ENCODE results near the gene TICAM2. TPM values are rescaled to one million over a fixed set of nuclear protein-coding genes. Genes with fewer than 3 reads are reported as not detected.

TICAM2 gene
- total RNA-seq, 4 donors from 2014 or later, result 0.25 to 0.48 TPM; not detected in 2

DNA sequence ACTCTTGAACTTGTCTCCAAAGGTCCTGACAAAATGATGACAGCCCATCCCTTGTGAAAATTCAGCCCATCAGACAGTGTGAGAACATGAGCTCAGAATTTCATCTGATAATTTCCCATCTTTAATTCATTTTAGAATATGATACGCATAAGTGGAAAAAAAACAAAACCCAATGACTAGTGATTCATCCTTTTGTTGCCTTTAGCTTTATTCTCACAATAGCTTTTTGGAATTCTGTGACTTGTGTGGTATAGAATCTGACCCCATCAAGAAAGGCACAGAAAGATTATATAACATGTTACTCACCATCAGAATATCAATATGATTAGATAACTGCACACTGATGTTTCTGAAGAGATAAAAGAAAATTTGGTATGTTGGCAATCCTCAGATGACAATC lies 39.7 kb upstream of the TICAM2 start:
- WGBS, result 63% methylated on average over 1 of the region's 1 CpG
- H3K4me1 ChIP-seq, result no peaks in the 10 kb centered on the region
- no peaks in the 10 kb centered on the region for H3K9me3 ChIP-seq
- H3K27ac ChIP-seq, result no peak overlapping the region
- H3K36me3 ChIP-seq, result no peaks in the 10 kb centered on the region
- no peak overlapping the region for H3K4me3 ChIP-seq
- DNase-seq (ENCODE audit: low spot score in 2 of 2), result no peak
- no peaks in the 10 kb centered on the region for H3K27me3 ChIP-seq
- TF ChIP-seq, protein P1, sequence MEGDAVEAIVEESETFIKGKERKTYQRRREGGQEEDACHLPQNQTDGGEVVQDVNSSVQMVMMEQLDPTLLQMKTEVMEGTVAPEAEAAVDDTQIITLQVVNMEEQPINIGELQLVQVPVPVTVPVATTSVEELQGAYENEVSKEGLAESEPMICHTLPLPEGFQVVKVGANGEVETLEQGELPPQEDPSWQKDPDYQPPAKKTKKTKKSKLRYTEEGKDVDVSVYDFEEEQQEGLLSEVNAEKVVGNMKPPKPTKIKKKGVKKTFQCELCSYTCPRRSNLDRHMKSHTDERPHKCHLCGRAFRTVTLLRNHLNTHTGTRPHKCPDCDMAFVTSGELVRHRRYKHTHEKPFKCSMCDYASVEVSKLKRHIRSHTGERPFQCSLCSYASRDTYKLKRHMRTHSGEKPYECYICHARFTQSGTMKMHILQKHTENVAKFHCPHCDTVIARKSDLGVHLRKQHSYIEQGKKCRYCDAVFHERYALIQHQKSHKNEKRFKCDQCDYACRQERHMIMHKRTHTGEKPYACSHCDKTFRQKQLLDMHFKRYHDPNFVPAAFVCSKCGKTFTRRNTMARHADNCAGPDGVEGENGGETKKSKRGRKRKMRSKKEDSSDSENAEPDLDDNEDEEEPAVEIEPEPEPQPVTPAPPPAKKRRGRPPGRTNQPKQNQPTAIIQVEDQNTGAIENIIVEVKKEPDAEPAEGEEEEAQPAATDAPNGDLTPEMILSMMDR (IDR thresholded peaks at IDR 0.05), result no peak
- no peak for TF ChIP-seq EP300 (IDR thresholded peaks at IDR 0.05)
- no peak for TF ChIP-seq POLR2A (IDR thresholded peaks at IDR 0.05)
- no peak for TF ChIP-seq POLR2AphosphoS5 (IDR thresholded peaks at IDR 0.05)

DNA sequence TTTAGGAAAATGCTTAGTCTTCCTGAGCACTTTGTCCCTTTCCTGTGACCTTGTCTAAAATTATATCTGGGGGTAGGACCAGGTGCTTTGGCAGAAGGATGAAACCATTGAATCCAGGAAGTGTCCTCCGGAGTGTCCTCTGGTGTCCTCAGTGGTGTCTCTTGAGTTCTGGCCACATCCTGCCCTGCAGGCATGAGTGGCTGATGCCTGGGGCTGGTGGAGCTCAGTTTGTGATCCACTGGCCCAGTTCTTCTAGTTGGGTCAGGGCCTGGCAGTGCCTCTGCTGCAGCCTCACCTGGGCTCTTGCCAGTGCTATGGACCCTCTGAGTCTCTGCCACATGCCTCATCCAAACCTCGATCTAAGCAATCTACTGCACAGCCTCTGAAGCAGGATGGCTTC lies 38.0 kb upstream of the TICAM2 start:
- no peak for DNase-seq (ENCODE audit: low spot score in 2 of 2)
- Histone ChIP-seq H3K36me3 (no peaks in the 10 kb centered on the region), H3K27ac (no peak overlapping the region), H3K4me3 (no peak overlapping the region), H3K27me3 (no peaks in the 10 kb centered on the region), H3K4me1 (no peaks in the 10 kb centered on the region), H3K9me3 (no peaks in the 10 kb centered on the region)
- TF ChIP-seq POLR2AphosphoS5 (IDR thresholded peaks at IDR 0.05), result no peak
- no peak for TF ChIP-seq POLR2A (IDR thresholded peaks at IDR 0.05)
- no peak for TF ChIP-seq EP300 (IDR thresholded peaks at IDR 0.05)
- TF ChIP-seq, protein P1 (IDR thresholded peaks at IDR 0.05), result no peak
- 84% methylated on average over 2 of the region's 2 CpGs for WGBS

DNA sequence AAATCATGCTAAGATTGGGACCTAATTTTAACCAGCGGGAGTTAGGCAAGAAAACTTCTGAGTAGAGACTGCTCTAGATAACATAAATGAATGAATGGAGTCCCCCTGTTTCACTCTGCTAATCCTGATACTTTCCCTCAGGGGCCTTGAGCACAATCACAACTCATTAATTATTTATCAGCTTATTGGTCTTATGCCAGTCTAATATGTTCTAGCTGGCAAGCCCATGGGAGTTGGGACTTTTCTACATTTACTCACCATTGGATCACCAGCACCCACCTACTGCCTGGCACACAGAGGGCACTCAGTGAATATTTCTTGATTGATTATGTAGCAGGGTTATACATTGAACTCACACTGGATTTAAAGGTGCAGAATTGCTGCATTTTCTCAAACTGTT lies 37.1 kb upstream of the TICAM2 start:
- Histone ChIP-seq H3K36me3 (no peaks in the 10 kb centered on the region), H3K9me3 (no peaks in the 10 kb centered on the region), H3K4me1 (peaks cover 2% of the 10 kb centered on the region), H3K27me3 (no peaks in the 10 kb centered on the region), H3K4me3 (no peak overlapping the region), H3K27ac (no peak overlapping the region)
- no peak for TF ChIP-seq POLR2A (IDR thresholded peaks at IDR 0.05)
- TF ChIP-seq POLR2AphosphoS5 (IDR thresholded peaks at IDR 0.05), result no peak
- TF ChIP-seq EP300 (IDR thresholded peaks at IDR 0.05), result no peak
- TF ChIP-seq, protein P1 (IDR thresholded peaks at IDR 0.05), result no peak
- DNase-seq (ENCODE audit: low spot score in 2 of 2), result no peak
- WGBS, result 73% methylated on average over 1 of the region's 1 CpG

DNA sequence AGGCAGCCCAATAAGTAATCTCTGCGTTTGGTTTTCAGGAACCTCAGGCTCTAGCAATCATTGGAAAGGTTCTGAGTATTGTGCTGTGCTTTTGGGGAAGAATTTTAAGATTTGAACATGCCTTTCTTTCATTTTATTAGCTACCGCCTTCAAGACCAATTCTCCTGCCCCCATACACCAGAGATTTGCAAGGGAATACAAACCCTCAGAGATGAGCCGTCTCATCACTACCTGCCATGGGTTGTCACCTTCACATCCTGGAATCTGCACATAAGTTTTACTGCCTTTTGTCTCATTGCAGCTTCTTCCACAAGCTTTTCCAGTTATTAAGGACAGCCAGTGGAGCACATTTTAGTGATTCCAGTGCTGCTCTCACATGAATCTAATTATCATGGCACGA lies 35.2 kb upstream of the TICAM2 start:
- Histone ChIP-seq H3K9me3 (no peaks in the 10 kb centered on the region), H3K4me3 (no peak overlapping the region), H3K4me1 (peaks cover 6% of the 10 kb centered on the region), H3K36me3 (no peaks in the 10 kb centered on the region), H3K27ac (no peak overlapping the region), H3K27me3 (no peaks in the 10 kb centered on the region)
- WGBS, result 66% methylated on average over 4 of the region's 4 CpGs
- TF ChIP-seq, protein P1 (IDR thresholded peaks at IDR 0.05), result no peak
- no peak for DNase-seq (ENCODE audit: low spot score in 2 of 2)

DNA sequence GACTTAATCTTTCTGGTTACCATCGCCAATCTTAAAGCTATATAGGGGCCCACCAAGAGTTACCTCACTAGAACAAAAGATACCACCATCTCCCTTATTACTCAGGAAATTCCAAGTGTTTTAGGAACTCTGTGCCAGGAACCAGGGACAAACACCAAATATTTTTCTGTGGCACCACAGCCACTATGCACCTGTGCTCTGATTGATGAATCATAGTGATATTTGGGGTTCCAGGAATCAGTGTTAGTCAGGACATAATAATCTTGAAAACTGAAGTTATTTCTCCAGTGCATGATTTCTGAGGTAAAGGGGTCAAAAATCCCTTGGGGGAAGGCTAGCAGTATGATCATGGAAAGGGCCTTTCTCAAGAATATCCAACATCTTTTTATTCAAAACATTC lies 33.7 kb upstream of the TICAM2 start:
- no peaks in the 10 kb centered on the region for H3K9me3 ChIP-seq
- H3K27ac ChIP-seq, result no peak overlapping the region
- H3K4me1 ChIP-seq, result peaks cover 6% of the 10 kb centered on the region
- WGBS, result 90% methylated on average over 1 of the region's 1 CpG
- no peaks in the 10 kb centered on the region for H3K36me3 ChIP-seq
- H3K4me3 ChIP-seq, result no peak overlapping the region
- no peak for DNase-seq (ENCODE audit: low spot score in 2 of 2)
- H3K27me3 ChIP-seq, result no peaks in the 10 kb centered on the region
- no peak for TF ChIP-seq POLR2A (IDR thresholded peaks at IDR 0.05)
- TF ChIP-seq POLR2AphosphoS5 (IDR thresholded peaks at IDR 0.05), result no peak
- TF ChIP-seq, protein P1 (IDR thresholded peaks at IDR 0.05), result no peak
- TF ChIP-seq EP300 (IDR thresholded peaks at IDR 0.05), result no peak
